Measurements from ENCODE around the gene FADS2. TPM values are rescaled to one million over a fixed set of nuclear protein-coding genes. Genes with fewer than 3 reads are reported as not detected.

Gene FADS2
- total and polyA plus RNA-seq, 2 of the 13 experiments (the other 11 are each of a cell fraction or from before 2014, with no cell fraction given), result 90.1 to 124 TPM

- TF ChIP-seq, protein P1, sequence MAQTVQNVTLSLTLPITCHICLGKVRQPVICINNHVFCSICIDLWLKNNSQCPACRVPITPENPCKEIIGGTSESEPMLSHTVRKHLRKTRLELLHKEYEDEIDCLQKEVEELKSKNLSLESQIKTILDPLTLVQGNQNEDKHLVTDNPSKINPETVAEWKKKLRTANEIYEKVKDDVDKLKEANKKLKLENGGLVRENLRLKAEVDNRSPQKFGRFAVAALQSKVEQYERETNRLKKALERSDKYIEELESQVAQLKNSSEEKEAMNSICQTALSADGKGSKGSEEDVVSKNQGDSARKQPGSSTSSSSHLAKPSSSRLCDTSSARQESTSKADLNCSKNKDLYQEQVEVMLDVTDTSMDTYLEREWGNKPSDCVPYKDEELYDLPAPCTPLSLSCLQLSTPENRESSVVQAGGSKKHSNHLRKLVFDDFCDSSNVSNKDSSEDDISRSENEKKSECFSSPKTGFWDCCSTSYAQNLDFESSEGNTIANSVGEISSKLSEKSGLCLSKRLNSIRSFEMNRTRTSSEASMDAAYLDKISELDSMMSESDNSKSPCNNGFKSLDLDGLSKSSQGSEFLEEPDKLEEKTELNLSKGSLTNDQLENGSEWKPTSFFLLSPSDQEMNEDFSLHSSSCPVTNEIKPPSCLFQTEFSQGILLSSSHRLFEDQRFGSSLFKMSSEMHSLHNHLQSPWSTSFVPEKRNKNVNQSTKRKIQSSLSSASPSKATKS (CRISPR knock-in tag; IDR thresholded peaks at IDR 0.05), result no peak
- TF ChIP-seq SETDB1 (CRISPR knock-in tag; IDR thresholded peaks at IDR 0.05; ENCODE audit: borderline replicate concordance) (no peak), ZNF775 (CRISPR knock-in tag; IDR thresholded peaks at IDR 0.05; ENCODE audit: borderline replicate concordance) (no peak), HDAC6 (IDR thresholded peaks at IDR 0.05; ENCODE audit: low read depth, low read length) (no peak), ZZZ3 (CRISPR knock-in tag; IDR thresholded peaks at IDR 0.05; ENCODE audit: borderline replicate concordance) (no peak), BHLHE40 (IDR thresholded peaks at IDR 0.05; ENCODE audit: low read length) (peak; percentile 53), ZBTB33 (CRISPR knock-in tag; IDR thresholded peaks at IDR 0.05) (no peak), ZNF747 (CRISPR knock-in tag; IDR thresholded peaks at IDR 0.05; ENCODE audit: borderline replicate concordance) (peak; percentile 27; the same call in 1 of the 2 replicates), SMAD3 (CRISPR knock-in tag; IDR thresholded peaks at IDR 0.05) (no peak), HOXD1 (CRISPR knock-in tag; IDR thresholded peaks at IDR 0.05) (no peak), ZNF383 (CRISPR knock-in tag; IDR thresholded peaks at IDR 0.05; ENCODE audit: borderline replicate concordance) (no peak), SRY (CRISPR knock-in tag; IDR thresholded peaks at IDR 0.05) (no peak), MIER3 (CRISPR knock-in tag; IDR thresholded peaks at IDR 0.05; ENCODE audit: borderline replicate concordance) (no peak), TP53 (CRISPR knock-in tag; conservative IDR thresholded peaks at IDR 0.05) (no peak), NFIC (IDR thresholded peaks at IDR 0.05; ENCODE audit: low read length) (no peak), ATF3 (CRISPR knock-in tag; IDR thresholded peaks at IDR 0.05) (no peak), ZNF414 (CRISPR knock-in tag; IDR thresholded peaks at IDR 0.05) (0 out of 2 replicates have a peak, but pooled peaks have one; percentile 43), ZNF335 (CRISPR knock-in tag; IDR thresholded peaks at IDR 0.05) (no peak), FOSL2 (CRISPR knock-in tag; IDR thresholded peaks at IDR 0.05) (peak; percentile 89), ZNF788 (CRISPR knock-in tag; IDR thresholded peaks at IDR 0.05; ENCODE audit: borderline replicate concordance) (no peak), ZNF792 (CRISPR knock-in tag; IDR thresholded peaks at IDR 0.05) (no peak), MXD1 (CRISPR knock-in tag; IDR thresholded peaks at IDR 0.05) (peak; percentile 1; the same call in 1 of the 2 replicates), ZNF83 (CRISPR knock-in tag; IDR thresholded peaks at IDR 0.05; ENCODE audit: borderline replicate concordance) (no peak)
- TF ChIP-seq, protein P2, sequence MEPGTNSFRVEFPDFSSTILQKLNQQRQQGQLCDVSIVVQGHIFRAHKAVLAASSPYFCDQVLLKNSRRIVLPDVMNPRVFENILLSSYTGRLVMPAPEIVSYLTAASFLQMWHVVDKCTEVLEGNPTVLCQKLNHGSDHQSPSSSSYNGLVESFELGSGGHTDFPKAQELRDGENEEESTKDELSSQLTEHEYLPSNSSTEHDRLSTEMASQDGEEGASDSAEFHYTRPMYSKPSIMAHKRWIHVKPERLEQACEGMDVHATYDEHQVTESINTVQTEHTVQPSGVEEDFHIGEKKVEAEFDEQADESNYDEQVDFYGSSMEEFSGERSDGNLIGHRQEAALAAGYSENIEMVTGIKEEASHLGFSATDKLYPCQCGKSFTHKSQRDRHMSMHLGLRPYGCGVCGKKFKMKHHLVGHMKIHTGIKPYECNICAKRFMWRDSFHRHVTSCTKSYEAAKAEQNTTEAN (CRISPR knock-in tag; conservative IDR thresholded peaks at IDR 0.05), result no peak
Observed at GRCh38 chr11:61890529-61891330, 62.6 kb downstream of the FADS2 start (continued).

All from HepG2 (cell line).